Epidermal melanocyte (primary cell): ENCODE measurements around the gene TUSC7.

Source experiments
- DNase-seq: peaks from one replicate; pipeline ENCODE4 v3.0.0; 2011; ENCODE audit warnings: low spot score; ENCODE audit not compliant: insufficient read length

Gene TUSC7

GRCh38 chr3:116709479-116709878 is at the start of gene TUSC7:
TSS of gene TUSC7 (plus strand) at chr3:116709779.
- DNase-seq = no peak

- no peak for DNase-seq
These were observed 48.4 kb upstream of the TUSC7 start for GRCh38 chr3:116661196-116661595.

- DNase-seq = no peak
These were observed 46.1 kb upstream of the TUSC7 start for GRCh38 chr3:116663161-116664110.

- no peak for DNase-seq
These were observed 42.3 kb upstream of the TUSC7 start for GRCh38 chr3:116667324-116667723.

GRCh38 chr3:116667791-116668190 is 41.8 kb upstream of the TUSC7 start:
- DNase-seq = no peak

- DNase-seq = no peak
These were observed 40.0 kb upstream of the TUSC7 start for GRCh38 chr3:116669576-116669975.

- no peak for DNase-seq
These were observed 38.4 kb upstream of the TUSC7 start for GRCh38 chr3:116671151-116671550.

GRCh38 chr3:116678853-116679252 is 30.7 kb upstream of the TUSC7 start:
- DNase-seq = no peak

GRCh38 chr3:116691041-116691440 is 18.5 kb upstream of the TUSC7 start:
- no peak for DNase-seq

GRCh38 chr3:116701070-116701469 is 8.5 kb upstream of the TUSC7 start:
- DNase-seq = no peak

- no peak for DNase-seq
These were observed 7.2 kb upstream of the TUSC7 start for GRCh38 chr3:116702334-116702733.

- DNase-seq = no peak
These were observed 2.0 kb upstream of the TUSC7 start for GRCh38 chr3:116707531-116707930.

- DNase-seq = no peak
These were observed 6.9 kb downstream of the TUSC7 start for GRCh38 chr3:116716490-116716889.

GRCh38 chr3:116717566-116717965 is 8.0 kb downstream of the TUSC7 start:
- DNase-seq = no peak

GRCh38 chr3:116728454-116728853 is 18.9 kb downstream of the TUSC7 start:
- DNase-seq = no peak

- no peak for DNase-seq
These were observed 24.7 kb downstream of the TUSC7 start for GRCh38 chr3:116734243-116734642.

GRCh38 chr3:116739678-116740077 is 30.1 kb downstream of the TUSC7 start:
- DNase-seq = no peak

GRCh38 chr3:116740293-116740692 is 30.7 kb downstream of the TUSC7 start:
- no peak for DNase-seq

GRCh38 chr3:116741467-116741866 is 31.9 kb downstream of the TUSC7 start:
- no peak for DNase-seq

- DNase-seq = no peak
These were observed 33.5 kb downstream of the TUSC7 start for GRCh38 chr3:116743062-116743461.

- no peak for DNase-seq
These were observed 39.8 kb downstream of the TUSC7 start for GRCh38 chr3:116749388-116749787.

GRCh38 chr3:116757315-116757714 is 47.7 kb downstream of the TUSC7 start:
- DNase-seq = no peak

- DNase-seq = no peak
These were observed 49.7 kb downstream of the TUSC7 start for GRCh38 chr3:116759316-116759715.
